ENCODE data around the gene SKIC3.
A peak's percentile ranks its signal among the peaks of the same experiment; 100 is the strongest.

Gene SKIC3

GRCh38 chr5:95595289-95595931 lies 40.6 kb upstream of the SKIC3 start:
- no peaks in the 10 kb centered on the region for H3K79me2 ChIP-seq (ENCODE audit: insufficient read depth, low read length)
- peaks cover 11% of the 10 kb centered on the region for H3K4me1 ChIP-seq (ENCODE audit: insufficient read depth, low read length)
- no peak for DNase-seq
- no peaks in the 10 kb centered on the region for H3K9me3 ChIP-seq (ENCODE audit: insufficient read depth, low read length, severe bottlenecking)
- H4K20me1 ChIP-seq (ENCODE audit: insufficient read depth, low read length) = no peaks in the 10 kb centered on the region
- no peaks in the 10 kb centered on the region; the same call in 1 of the 2 replicates for H3K36me3 ChIP-seq (ENCODE audit: insufficient read depth, low read length)
- no peaks in the 10 kb centered on the region for H3K27me3 ChIP-seq (ENCODE audit: insufficient read depth, low read length, poor library complexity)
- no peak overlapping the region for H2AFZ ChIP-seq (ENCODE audit: low read depth, low read length)
- no peak overlapping the region for H3K27ac ChIP-seq (ENCODE audit: low read length)
- ATAC-seq (ENCODE audit: insufficient read depth, low read depth) = no peak
- TF ChIP-seq CTCF (IDR thresholded peaks at IDR 0.05; ENCODE audit: borderline replicate concordance, extremely low read depth, low read length, poor library complexity, severe bottlenecking) (no peak), EZH2 (IDR thresholded peaks at IDR 0.05; ENCODE audit: borderline replicate concordance, low read depth, low read length, severe bottlenecking) (no peak)
- H3K9ac ChIP-seq (ENCODE audit: low read depth, low read length) = no peak overlapping the region
- no peak overlapping the region for H3K4me3 ChIP-seq (ENCODE audit: low read depth in 1 of 2, low read length in 2 of 2)
- no peak overlapping the region for H3K4me2 ChIP-seq (ENCODE audit: insufficient read depth, low read length)

- Histone ChIP-seq H3K27ac (ENCODE audit: low read length) (no peak overlapping the region), H3K27me3 (ENCODE audit: insufficient read depth, low read length, poor library complexity) (no peaks in the 10 kb centered on the region), H3K4me1 (ENCODE audit: insufficient read depth, low read length) (peaks cover 17% of the 10 kb centered on the region), H3K9me3 (ENCODE audit: insufficient read depth, low read length, severe bottlenecking) (no peaks in the 10 kb centered on the region), H3K36me3 (ENCODE audit: insufficient read depth, low read length) (no peaks in the 10 kb centered on the region; the same call in 1 of the 2 replicates), H4K20me1 (ENCODE audit: insufficient read depth, low read length) (no peaks in the 10 kb centered on the region), H2AFZ (ENCODE audit: low read depth, low read length) (no peak overlapping the region), H3K4me3 (ENCODE audit: low read depth in 1 of 2, low read length in 2 of 2) (no peak overlapping the region), H3K9ac (ENCODE audit: low read depth, low read length) (no peak overlapping the region), H3K79me2 (ENCODE audit: insufficient read depth, low read length) (no peaks in the 10 kb centered on the region), H3K4me2 (ENCODE audit: insufficient read depth, low read length) (no peak overlapping the region)
- no peak for TF ChIP-seq EZH2 (IDR thresholded peaks at IDR 0.05; ENCODE audit: borderline replicate concordance, low read depth, low read length, severe bottlenecking)
- ATAC-seq (ENCODE audit: insufficient read depth, low read depth) (no peak), DNase-seq (no peak)
Observed at GRCh38 chr5:95591490-95591901, 36.7 kb upstream of the SKIC3 start.

GRCh38 chr5:95590880-95591279 lies 36.1 kb upstream of the SKIC3 start:
- Histone ChIP-seq H3K9me3 (ENCODE audit: insufficient read depth, low read length, severe bottlenecking) (no peaks in the 10 kb centered on the region), H3K4me3 (ENCODE audit: low read depth in 1 of 2, low read length in 2 of 2) (no peak overlapping the region), H3K27me3 (ENCODE audit: insufficient read depth, low read length, poor library complexity) (no peaks in the 10 kb centered on the region), H2AFZ (ENCODE audit: low read depth, low read length) (peak overlapping the region; percentile 10; the same call in 1 of the 2 replicates), H3K79me2 (ENCODE audit: insufficient read depth, low read length) (no peaks in the 10 kb centered on the region), H3K4me2 (ENCODE audit: insufficient read depth, low read length) (no peak overlapping the region), H3K9ac (ENCODE audit: low read depth, low read length) (no peak overlapping the region), H4K20me1 (ENCODE audit: insufficient read depth, low read length) (no peaks in the 10 kb centered on the region), H3K27ac (ENCODE audit: low read length) (peak overlapping the region; percentile 51), H3K4me1 (ENCODE audit: insufficient read depth, low read length) (peaks cover 17% of the 10 kb centered on the region), H3K36me3 (ENCODE audit: insufficient read depth, low read length) (no peaks in the 10 kb centered on the region; the same call in 1 of the 2 replicates)
- peak; percentile 55 for ATAC-seq (ENCODE audit: insufficient read depth, low read depth)
- TF ChIP-seq EZH2 (IDR thresholded peaks at IDR 0.05; ENCODE audit: borderline replicate concordance, low read depth, low read length, severe bottlenecking) (no peak), CTCF (IDR thresholded peaks at IDR 0.05; ENCODE audit: borderline replicate concordance, extremely low read depth, low read length, poor library complexity, severe bottlenecking) (no peak)
- no peak for DNase-seq

- no peak overlapping the region for H3K27ac ChIP-seq (ENCODE audit: low read length)
- no peaks in the 10 kb centered on the region for H3K79me2 ChIP-seq (ENCODE audit: insufficient read depth, low read length)
- H3K4me1 ChIP-seq (ENCODE audit: insufficient read depth, low read length) = no peaks in the 10 kb centered on the region
- no peaks in the 10 kb centered on the region for H4K20me1 ChIP-seq (ENCODE audit: insufficient read depth, low read length)
- no peaks in the 10 kb centered on the region for H3K9me3 ChIP-seq (ENCODE audit: insufficient read depth, low read length, severe bottlenecking)
- no peak overlapping the region for H3K4me2 ChIP-seq (ENCODE audit: insufficient read depth, low read length)
- ATAC-seq (ENCODE audit: insufficient read depth, low read depth) (no peak), DNase-seq (no peak)
- no peak overlapping the region for H2AFZ ChIP-seq (ENCODE audit: low read depth, low read length)
- TF ChIP-seq CTCF (IDR thresholded peaks at IDR 0.05; ENCODE audit: borderline replicate concordance, extremely low read depth, low read length, poor library complexity, severe bottlenecking) (no peak), EZH2 (IDR thresholded peaks at IDR 0.05; ENCODE audit: borderline replicate concordance, low read depth, low read length, severe bottlenecking) (no peak)
- no peak overlapping the region for H3K4me3 ChIP-seq (ENCODE audit: low read depth in 1 of 2, low read length in 2 of 2)
- H3K36me3 ChIP-seq (ENCODE audit: insufficient read depth, low read length) = no peaks in the 10 kb centered on the region
- no peak overlapping the region for H3K9ac ChIP-seq (ENCODE audit: low read depth, low read length)
- no peaks in the 10 kb centered on the region for H3K27me3 ChIP-seq (ENCODE audit: insufficient read depth, low read length, poor library complexity)
Observed at GRCh38 chr5:95583992-95584391, 29.2 kb upstream of the SKIC3 start.
